ENCODE data around the gene SLC47A2. TPM values are rescaled to one million over a fixed set of nuclear protein-coding genes. Genes with fewer than 3 reads are reported as not detected.

The SLC47A2 gene
- polyA plus RNA-seq, 1 donor (not counting 4 experiments of a cell fraction or from before 2014, with no cell fraction given): 0.88 TPM

GRCh38 chr17:19705201-19705600 lies 11.2 kb downstream of the SLC47A2 start:
- Histone ChIP-seq H3K27ac (ENCODE audit: control insufficient read depth, insufficient read depth, low read length) (no peak overlapping the region), H4K20me1 (ENCODE audit: control insufficient read depth, extremely low read depth, insufficient read depth, low read length) (no peaks in the 10 kb centered on the region), H3K4me1 (ENCODE audit: control insufficient read depth, extremely low read depth, insufficient read depth, low read length) (peaks cover 14% of the 10 kb centered on the region), H3K9me3 (ENCODE audit: control insufficient read depth, low read depth, low read length) (no peaks in the 10 kb centered on the region), H3K9me1 (ENCODE audit: control insufficient read depth, extremely low read depth, insufficient read depth, low read length) (no peaks in the 10 kb centered on the region), H3K27me3 (ENCODE audit: control insufficient read depth, extremely low read depth, insufficient read depth, low read length) (no peaks in the 10 kb centered on the region), H3K4me3 (ENCODE audit: control insufficient read depth in 2 of 3, extremely low read depth in 1 of 3, insufficient read depth in 2 of 3, low read depth in 1 of 3, low read length in 3 of 3) (no peak overlapping the region), H3K4me2 (ENCODE audit: control insufficient read depth, extremely low read depth, insufficient read depth, low read depth, low read length) (no peak overlapping the region), H3K9ac (ENCODE audit: control insufficient read depth, extremely low read depth, insufficient read depth, low read length) (no peak overlapping the region), H2AFZ (ENCODE audit: control insufficient read depth, low read length) (no peak overlapping the region), H3K79me2 (ENCODE audit: control insufficient read depth, insufficient read depth, low read length) (no peaks in the 10 kb centered on the region), H3K36me3 (ENCODE audit: control insufficient read depth in 2 of 2, extremely low read depth in 1 of 2, insufficient read depth in 2 of 2, low read length in 2 of 2) (no peaks in the 10 kb centered on the region)
- dilution Hi-C loops (cut with MboI; ENCODE audit: extremely low pct_ligation_motif_present, low sequenced_read_pairs): no loop called here
- FAIRE-seq: no peak
- no peak for TF ChIP-seq EZH2 (IDR thresholded peaks at IDR 0.05; ENCODE audit: low read length)
- no peak for DNase-seq (ENCODE audit: low read depth, low spot score)

DNA sequence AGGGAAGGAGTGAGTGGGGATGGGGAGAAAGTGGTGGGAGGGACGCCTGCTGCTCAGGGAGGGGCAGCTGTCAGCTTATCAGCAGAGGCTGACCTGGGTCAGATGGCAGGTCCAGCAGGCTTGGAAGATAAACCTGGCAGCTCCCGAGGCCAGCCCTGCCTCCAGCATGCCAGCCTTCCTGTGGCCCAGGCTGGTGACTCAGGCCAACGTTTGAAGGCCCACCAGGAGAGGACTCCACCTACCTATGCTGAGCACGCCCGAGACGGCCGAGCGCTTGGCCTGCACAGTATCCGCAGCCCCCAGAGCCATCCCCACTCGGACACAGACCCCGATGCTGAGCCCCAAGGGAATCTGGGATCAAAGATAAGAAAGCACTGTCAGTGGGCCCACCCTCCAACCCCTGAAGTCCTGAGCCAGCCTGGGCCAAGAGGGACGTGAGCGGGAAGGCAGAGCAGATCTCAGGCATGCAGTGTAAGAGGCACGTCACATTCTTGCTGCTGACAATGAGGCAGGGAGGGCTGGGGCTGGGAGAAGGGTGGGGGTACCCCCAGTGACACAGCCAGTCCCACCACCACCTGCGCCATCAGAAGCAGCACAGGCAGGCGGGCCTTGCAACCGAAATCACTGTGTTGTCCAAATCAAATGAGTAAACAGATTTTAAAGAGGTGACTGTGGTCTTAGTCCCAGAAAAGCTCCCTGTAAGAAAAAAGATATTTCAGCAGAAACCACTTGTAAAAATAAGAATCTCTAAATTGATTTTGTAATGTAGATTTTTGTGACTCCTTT lies 12.4 kb downstream of the SLC47A2 start:
- Histone ChIP-seq H3K9me1 (ENCODE audit: control insufficient read depth, extremely low read depth, insufficient read depth, low read length) (no peaks in the 10 kb centered on the region), H3K4me2 (ENCODE audit: control insufficient read depth, extremely low read depth, insufficient read depth, low read depth, low read length) (no peak overlapping the region), H3K27me3 (ENCODE audit: control insufficient read depth, extremely low read depth, insufficient read depth, low read length) (no peaks in the 10 kb centered on the region), H3K79me2 (ENCODE audit: control insufficient read depth, insufficient read depth, low read length) (no peaks in the 10 kb centered on the region), H2AFZ (ENCODE audit: control insufficient read depth, low read length) (no peak overlapping the region), H3K4me1 (ENCODE audit: control insufficient read depth, extremely low read depth, insufficient read depth, low read length) (peaks cover 14% of the 10 kb centered on the region), H3K27ac (ENCODE audit: control insufficient read depth, insufficient read depth, low read length) (no peak overlapping the region), H3K36me3 (ENCODE audit: control insufficient read depth in 2 of 2, extremely low read depth in 1 of 2, insufficient read depth in 2 of 2, low read length in 2 of 2) (no peaks in the 10 kb centered on the region), H3K9ac (ENCODE audit: control insufficient read depth, extremely low read depth, insufficient read depth, low read length) (no peak overlapping the region), H3K9me3 (ENCODE audit: control insufficient read depth, low read depth, low read length) (no peaks in the 10 kb centered on the region), H3K4me3 (ENCODE audit: control insufficient read depth in 2 of 3, extremely low read depth in 1 of 3, insufficient read depth in 2 of 3, low read depth in 1 of 3, low read length in 3 of 3) (no peak overlapping the region), H4K20me1 (ENCODE audit: control insufficient read depth, extremely low read depth, insufficient read depth, low read length) (no peaks in the 10 kb centered on the region)
- FAIRE-seq (no peak), DNase-seq (ENCODE audit: low read depth, low spot score) (no peak)
- TF ChIP-seq CTCF (optimal IDR thresholded peaks at IDR 0.05 in 1 of 3, IDR thresholded peaks at IDR 0.05 in 1 of 3, conservative IDR thresholded peaks at IDR 0.05 in 1 of 3; ENCODE audit: extremely low read depth in 1 of 3, insufficient read depth in 2 of 3, low read length in 3 of 3) (no peak), EZH2 (IDR thresholded peaks at IDR 0.05; ENCODE audit: low read length) (no peak)
- dilution Hi-C loops (cut with MboI; ENCODE audit: extremely low pct_ligation_motif_present, low sequenced_read_pairs): no loop called here
